ENCODE data around the gene GRID2.

DNA sequence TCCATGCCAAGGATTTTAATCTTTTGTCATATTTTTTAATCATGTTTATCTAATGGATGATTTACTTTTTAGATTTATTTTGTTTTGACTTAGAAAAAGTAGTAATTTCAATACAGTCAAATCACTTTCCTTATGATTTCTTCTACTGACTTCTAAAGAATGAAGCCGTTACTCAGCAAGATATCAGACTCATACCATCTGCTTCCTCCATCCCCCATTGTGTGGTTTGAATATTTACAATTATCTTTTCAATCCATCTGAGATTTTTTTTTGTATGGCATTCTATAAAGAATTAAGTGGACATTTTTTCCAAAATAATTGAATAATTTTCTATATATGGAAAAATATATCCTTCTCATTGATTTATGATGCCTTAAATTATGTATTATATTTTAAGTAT lies 959.4 kb downstream of the GRID2 start:
- no peak for TF ChIP-seq POLR2AphosphoS5 (IDR thresholded peaks at IDR 0.05)
- TF ChIP-seq, protein P1, sequence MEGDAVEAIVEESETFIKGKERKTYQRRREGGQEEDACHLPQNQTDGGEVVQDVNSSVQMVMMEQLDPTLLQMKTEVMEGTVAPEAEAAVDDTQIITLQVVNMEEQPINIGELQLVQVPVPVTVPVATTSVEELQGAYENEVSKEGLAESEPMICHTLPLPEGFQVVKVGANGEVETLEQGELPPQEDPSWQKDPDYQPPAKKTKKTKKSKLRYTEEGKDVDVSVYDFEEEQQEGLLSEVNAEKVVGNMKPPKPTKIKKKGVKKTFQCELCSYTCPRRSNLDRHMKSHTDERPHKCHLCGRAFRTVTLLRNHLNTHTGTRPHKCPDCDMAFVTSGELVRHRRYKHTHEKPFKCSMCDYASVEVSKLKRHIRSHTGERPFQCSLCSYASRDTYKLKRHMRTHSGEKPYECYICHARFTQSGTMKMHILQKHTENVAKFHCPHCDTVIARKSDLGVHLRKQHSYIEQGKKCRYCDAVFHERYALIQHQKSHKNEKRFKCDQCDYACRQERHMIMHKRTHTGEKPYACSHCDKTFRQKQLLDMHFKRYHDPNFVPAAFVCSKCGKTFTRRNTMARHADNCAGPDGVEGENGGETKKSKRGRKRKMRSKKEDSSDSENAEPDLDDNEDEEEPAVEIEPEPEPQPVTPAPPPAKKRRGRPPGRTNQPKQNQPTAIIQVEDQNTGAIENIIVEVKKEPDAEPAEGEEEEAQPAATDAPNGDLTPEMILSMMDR (IDR thresholded peaks at IDR 0.05), result no peak

Measured in upper lobe of left lung (tissue), 4 donors.